ENCODE data around the gene E4F1. TPM values are rescaled to one million over a fixed set of nuclear protein-coding genes. Genes with fewer than 3 reads are reported as not detected.

E4F1 gene
- total and polyA plus RNA-seq, 7 donors, result 11.1 to 22.9 (median 16.8) TPM

DNA sequence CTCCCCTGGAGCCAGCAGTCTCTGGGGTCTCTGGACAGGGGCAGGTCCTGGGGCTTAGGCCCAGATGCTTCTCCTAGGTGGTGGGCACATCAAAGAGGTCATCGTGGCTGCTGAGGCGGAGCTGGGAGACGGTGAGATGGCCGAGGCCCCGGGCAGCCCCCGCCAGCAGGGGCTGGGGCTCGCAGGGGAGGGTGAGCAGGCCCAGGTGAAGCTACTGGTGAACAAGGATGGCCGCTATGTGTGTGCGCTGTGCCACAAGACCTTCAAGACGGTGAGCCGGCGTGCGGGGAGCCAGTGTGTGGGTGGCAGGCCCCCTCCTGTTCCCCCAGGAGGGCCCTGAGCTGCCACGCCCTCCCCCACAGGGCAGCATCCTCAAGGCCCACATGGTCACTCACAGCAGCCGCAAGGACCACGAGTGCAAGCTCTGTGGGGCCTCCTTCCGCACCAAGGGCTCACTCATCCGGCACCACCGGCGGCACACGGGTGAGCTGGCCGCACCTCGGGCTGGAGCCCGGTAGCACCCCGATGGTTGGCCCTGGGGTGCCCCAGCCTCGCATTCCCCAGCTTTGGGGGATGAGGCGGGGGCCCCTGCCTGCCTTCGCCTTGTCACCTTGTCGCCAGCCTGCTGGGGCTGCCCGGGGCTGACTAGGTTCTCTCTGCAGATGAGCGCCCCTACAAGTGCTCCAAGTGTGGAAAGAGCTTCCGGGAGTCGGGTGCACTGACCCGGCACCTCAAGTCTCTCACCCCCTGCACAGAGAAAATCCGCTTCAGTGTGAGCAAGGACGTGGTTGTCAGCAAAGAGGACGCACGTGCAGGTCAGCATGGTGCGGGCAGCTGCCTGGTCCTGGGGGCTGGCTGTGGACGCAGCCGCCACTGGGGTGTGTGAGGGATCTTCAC, 9.0 kb downstream of the E4F1 start:
- WGBS, 3 donors, result 89% methylated on average over 40 to 41 of the region's 41 CpGs
- H3K27ac ChIP-seq, result no peak overlapping the region
- no peak for DNase-seq
- no peak for ATAC-seq
- H3K36me3 ChIP-seq (ENCODE audit: insufficient read depth in 1 of 2, low read depth in 1 of 2), result peaks cover 3 to 80% of the 10 kb centered on the region in 2 donors
- no peaks in the 10 kb centered on the region for H3K9me3 ChIP-seq
- H3K27me3 ChIP-seq (ENCODE audit: insufficient read depth in 3 of 3, low read length in 2 of 3), result peaks cover 0 to 13% (median 4%) of the 10 kb centered on the region in 3 donors
- TF ChIP-seq, protein P1, sequence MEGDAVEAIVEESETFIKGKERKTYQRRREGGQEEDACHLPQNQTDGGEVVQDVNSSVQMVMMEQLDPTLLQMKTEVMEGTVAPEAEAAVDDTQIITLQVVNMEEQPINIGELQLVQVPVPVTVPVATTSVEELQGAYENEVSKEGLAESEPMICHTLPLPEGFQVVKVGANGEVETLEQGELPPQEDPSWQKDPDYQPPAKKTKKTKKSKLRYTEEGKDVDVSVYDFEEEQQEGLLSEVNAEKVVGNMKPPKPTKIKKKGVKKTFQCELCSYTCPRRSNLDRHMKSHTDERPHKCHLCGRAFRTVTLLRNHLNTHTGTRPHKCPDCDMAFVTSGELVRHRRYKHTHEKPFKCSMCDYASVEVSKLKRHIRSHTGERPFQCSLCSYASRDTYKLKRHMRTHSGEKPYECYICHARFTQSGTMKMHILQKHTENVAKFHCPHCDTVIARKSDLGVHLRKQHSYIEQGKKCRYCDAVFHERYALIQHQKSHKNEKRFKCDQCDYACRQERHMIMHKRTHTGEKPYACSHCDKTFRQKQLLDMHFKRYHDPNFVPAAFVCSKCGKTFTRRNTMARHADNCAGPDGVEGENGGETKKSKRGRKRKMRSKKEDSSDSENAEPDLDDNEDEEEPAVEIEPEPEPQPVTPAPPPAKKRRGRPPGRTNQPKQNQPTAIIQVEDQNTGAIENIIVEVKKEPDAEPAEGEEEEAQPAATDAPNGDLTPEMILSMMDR (IDR thresholded peaks at IDR 0.05), result no peak
- peaks cover 9% of the 10 kb centered on the region for H3K4me1 ChIP-seq
- intact Hi-C loops (cut with DNase I), result no loop called here
- H3K4me3 ChIP-seq, result no peak overlapping the region

DNA sequence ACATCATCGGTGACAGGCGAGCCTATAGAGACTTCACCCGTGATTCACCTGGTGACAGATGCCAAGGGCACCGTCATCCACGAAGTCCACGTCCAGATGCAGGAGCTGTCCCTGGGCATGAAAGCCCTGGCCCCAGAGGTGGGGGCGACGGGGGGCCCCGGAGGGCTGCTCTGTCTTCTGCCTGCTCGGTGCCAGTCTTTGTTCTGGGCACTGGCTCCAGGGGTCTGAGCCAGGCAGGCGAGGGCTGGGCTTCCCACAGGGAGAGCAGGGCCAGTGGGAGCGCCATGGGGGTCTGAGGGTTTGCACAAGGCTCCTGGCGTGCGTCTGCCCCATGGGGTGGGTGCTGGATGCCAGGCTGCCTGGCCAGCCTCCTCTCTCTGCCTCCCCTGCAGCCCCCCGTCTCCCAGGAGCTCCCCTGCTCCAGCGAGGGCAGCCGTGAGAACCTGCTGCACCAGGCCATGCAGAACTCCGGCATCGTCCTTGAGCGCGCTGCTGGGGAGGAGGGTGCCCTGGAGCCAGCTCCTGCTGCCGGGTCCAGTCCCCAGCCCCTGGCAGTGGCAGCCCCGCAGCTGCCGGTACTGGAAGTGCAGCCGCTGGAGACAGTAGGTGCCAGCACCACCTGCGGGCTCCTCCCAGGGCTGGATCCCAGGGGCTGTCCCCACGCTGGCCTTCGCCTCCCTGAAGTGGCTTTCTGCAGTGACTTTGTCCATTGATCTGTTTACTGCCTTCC, 9.8 kb downstream of the E4F1 start:
- peaks cover 3 to 76% of the 10 kb centered on the region in 2 donors for H3K36me3 ChIP-seq (ENCODE audit: insufficient read depth in 1 of 2, low read depth in 1 of 2)
- ATAC-seq (no peak), DNase-seq (no peak)
- peaks cover 9% of the 10 kb centered on the region for H3K4me1 ChIP-seq
- H3K4me3 ChIP-seq, result no peak overlapping the region
- 85 to 91% (median 88%) methylated on average over 26 to 28 of the region's 28 CpGs for WGBS, 3 donors
- TF ChIP-seq, protein P1 (IDR thresholded peaks at IDR 0.05), result no peak
- H3K27me3 ChIP-seq (ENCODE audit: insufficient read depth in 3 of 3, low read length in 2 of 3), result peaks cover 0 to 13% (median 4%) of the 10 kb centered on the region in 3 donors
- H3K27ac ChIP-seq, result no peak overlapping the region
- H3K9me3 ChIP-seq, result no peaks in the 10 kb centered on the region
- intact Hi-C loops (cut with DNase I), result no loop called here

DNA sequence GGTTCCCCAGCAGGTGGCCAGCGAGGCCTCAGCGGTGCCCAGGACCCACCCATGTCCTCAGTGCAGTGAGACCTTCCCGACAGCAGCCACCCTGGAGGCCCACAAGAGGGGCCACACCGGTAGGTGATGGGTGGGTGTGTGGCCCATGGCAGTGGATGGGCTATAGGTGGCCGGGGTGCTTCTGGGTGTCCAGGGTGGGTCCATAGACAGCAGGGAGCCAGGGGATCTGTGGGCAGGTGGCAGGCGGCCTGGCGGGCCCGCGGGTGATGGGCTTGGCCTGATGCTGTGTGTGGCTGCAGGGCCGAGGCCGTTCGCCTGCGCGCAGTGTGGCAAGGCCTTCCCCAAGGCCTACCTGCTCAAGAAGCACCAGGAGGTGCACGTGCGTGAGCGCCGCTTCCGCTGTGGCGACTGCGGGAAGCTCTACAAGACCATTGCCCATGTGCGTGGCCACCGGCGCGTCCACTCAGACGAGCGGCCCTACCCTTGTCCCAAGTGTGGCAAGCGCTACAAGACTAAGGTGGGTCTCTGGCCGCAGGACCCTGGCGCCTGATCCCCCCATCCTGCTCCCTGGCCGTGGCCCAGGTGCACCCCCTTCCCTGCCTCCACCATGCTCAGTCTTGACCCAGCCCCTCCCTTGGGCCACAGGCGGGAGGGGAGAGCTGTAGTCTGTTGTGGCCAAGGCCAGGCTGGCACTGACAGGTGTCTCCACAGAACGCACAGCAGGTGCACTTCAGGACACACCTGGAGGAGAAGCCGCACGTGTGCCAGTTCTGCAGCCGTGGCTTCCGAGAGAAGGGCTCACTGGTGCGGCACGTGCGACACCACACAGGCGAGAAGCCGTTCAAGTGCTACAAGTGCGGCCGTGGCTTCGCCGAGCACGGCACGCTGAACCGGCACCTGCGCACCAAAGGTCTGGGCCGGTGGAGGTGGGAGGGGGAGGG, 10.8 kb downstream of the E4F1 start:
- no peaks in the 10 kb centered on the region for H3K9me3 ChIP-seq
- intact Hi-C loops (cut with DNase I), result no loop called here
- TF ChIP-seq, protein P1 (IDR thresholded peaks at IDR 0.05), result no peak
- no peak for DNase-seq
- 93 to 96% (median 94%) methylated on average over 41 to 51 of the region's 51 CpGs for WGBS, 3 donors
- H3K4me3 ChIP-seq, result no peak overlapping the region
- peaks cover 0 to 13% (median 4%) of the 10 kb centered on the region in 3 donors for H3K27me3 ChIP-seq (ENCODE audit: insufficient read depth in 3 of 3, low read length in 2 of 3)
- H3K4me1 ChIP-seq, result peaks cover 9% of the 10 kb centered on the region
- no peak for ATAC-seq
- peaks cover 3 to 67% of the 10 kb centered on the region in 2 donors for H3K36me3 ChIP-seq (ENCODE audit: insufficient read depth in 1 of 2, low read depth in 1 of 2)
- no peak overlapping the region for H3K27ac ChIP-seq

DNA sequence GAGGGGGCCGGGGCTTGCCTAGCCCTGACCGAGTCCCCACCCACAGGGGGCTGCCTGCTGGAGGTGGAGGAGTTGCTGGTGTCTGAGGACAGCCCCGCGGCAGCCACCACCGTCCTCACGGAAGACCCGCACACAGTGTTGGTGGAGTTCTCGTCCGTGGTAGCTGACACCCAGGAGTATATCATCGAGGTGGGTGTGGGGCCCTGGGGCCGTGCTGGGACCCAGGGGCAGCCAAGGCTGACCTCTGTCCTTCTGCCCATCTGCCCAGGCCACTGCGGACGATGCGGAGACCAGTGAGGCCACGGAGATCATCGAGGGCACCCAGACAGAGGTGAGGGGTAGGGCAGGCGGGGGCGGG, 11.4 kb downstream of the E4F1 start:
- TF ChIP-seq, protein P1 (IDR thresholded peaks at IDR 0.05), result no peak
- ATAC-seq (no peak), DNase-seq (no peak)
- Histone ChIP-seq H3K9me3 (no peaks in the 10 kb centered on the region), H3K4me3 (no peak overlapping the region), H3K4me1 (peaks cover 9% of the 10 kb centered on the region), H3K27me3 (ENCODE audit: insufficient read depth in 3 of 3, low read length in 2 of 3) (peaks cover 0 to 13% (median 4%) of the 10 kb centered on the region in 3 donors), H3K36me3 (ENCODE audit: insufficient read depth in 1 of 2, low read depth in 1 of 2) (peaks cover 3 to 67% of the 10 kb centered on the region in 2 donors), H3K27ac (no peak overlapping the region)
- WGBS, 3 donors, result 90 to 93% (median 93%) methylated on average over 17 to 18 of the region's 18 CpGs
- intact Hi-C loops (cut with DNase I), result no loop called here

Data from psoas muscle (tissue), 8 donors.